Measurements from ENCODE around the gene AMN. TPM values are rescaled to one million over a fixed set of nuclear protein-coding genes. Genes with fewer than 3 reads are reported as not detected.

The AMN gene
- total RNA-seq, 1 experiment from 2014 or later: 5.6 TPM

DNA sequence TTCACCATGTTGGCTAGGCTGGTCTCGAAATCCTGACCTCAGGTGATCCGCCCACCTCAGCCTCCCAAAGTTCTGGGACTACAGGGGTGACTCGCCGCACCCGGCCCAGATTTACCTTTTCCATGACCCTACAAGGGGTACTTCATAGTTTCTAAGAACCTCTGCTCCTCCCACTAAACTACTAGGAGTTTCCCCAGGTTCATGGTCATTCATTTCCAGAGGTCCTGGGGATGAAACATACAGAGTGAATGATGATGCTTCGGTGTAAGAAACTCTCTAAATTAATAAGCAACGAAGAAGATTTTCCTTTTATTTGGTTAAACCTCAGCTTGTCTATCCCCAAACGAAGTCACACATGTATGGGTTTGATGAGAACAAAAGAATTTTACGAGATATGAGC, 56.9 kb downstream of the AMN start:
- no peak overlapping the region for H3K27ac ChIP-seq (ENCODE audit: low read depth, low read length, poor library complexity, severe bottlenecking)
- H3K27me3 ChIP-seq (replicated peaks; ENCODE audit: insufficient read depth, low read depth, low read length, poor library complexity): no peaks in the 10 kb centered on the region
- TF ChIP-seq EZH2 (IDR thresholded peaks at IDR 0.05; ENCODE audit: borderline replicate concordance, low read depth, low read length, poor library complexity, severe bottlenecking) (no peak), CTCF (conservative IDR thresholded peaks at IDR 0.05; ENCODE audit: low read depth, low read length) (no peak)
- ChIA-PET CTCF (no interaction called here), POLR2A (ENCODE audit: low non-redundant PET) (no interaction called here)
- no peaks in the 10 kb centered on the region for H3K9me3 ChIP-seq (ENCODE audit: low read depth, low read length, poor library complexity, severe bottlenecking)
- H3K4me1 ChIP-seq (ENCODE audit: insufficient read depth, low read length, poor library complexity, severe bottlenecking): no peaks in the 10 kb centered on the region
- BruUV-seq (replicated peaks): no TSS peak
- peaks cover 44% of the 10 kb centered on the region for H3K36me3 ChIP-seq (ENCODE audit: insufficient read depth, low read length, poor library complexity, severe bottlenecking)
- DNase-seq (ENCODE audit: low spot score): no peak
- intact Hi-C loops (cut with micrococcal nuclease; ENCODE audit: unreplicated experiment): no loop called here
- H3K4me3 ChIP-seq (ENCODE audit: low read depth, low read length, poor library complexity, severe bottlenecking): no peak overlapping the region

- POLR2A ChIA-PET (ENCODE audit: low non-redundant PET): no interaction called here
- H3K36me3 ChIP-seq (ENCODE audit: insufficient read depth, low read length, poor library complexity, severe bottlenecking): peaks cover 43% of the 10 kb centered on the region
- no peak overlapping the region for H3K4me3 ChIP-seq (ENCODE audit: low read depth, low read length, poor library complexity, severe bottlenecking)
- TF ChIP-seq EZH2 (IDR thresholded peaks at IDR 0.05; ENCODE audit: borderline replicate concordance, low read depth, low read length, poor library complexity, severe bottlenecking) (no peak), CTCF (conservative IDR thresholded peaks at IDR 0.05; ENCODE audit: low read depth, low read length) (no peak)
- H3K27me3 ChIP-seq (replicated peaks; ENCODE audit: insufficient read depth, low read depth, low read length, poor library complexity): no peaks in the 10 kb centered on the region
- CTCF ChIA-PET: no interaction called here
- H3K9me3 ChIP-seq (ENCODE audit: low read depth, low read length, poor library complexity, severe bottlenecking): no peaks in the 10 kb centered on the region
- BruUV-seq (replicated peaks): no TSS peak
- no peaks in the 10 kb centered on the region for H3K4me1 ChIP-seq (ENCODE audit: insufficient read depth, low read length, poor library complexity, severe bottlenecking)
- DNase-seq (ENCODE audit: low spot score): no peak
- H3K27ac ChIP-seq (ENCODE audit: low read depth, low read length, poor library complexity, severe bottlenecking): no peak overlapping the region
- intact Hi-C loops (cut with micrococcal nuclease; ENCODE audit: unreplicated experiment): no loop called here
Observed at GRCh38 chr14:102980409-102980810, 57.9 kb downstream of the AMN start.

Other genes starting within 250 kb of the AMN start
- 48.2 and 49.3 TPM in 2 replicates for gene TRAF3, start 145.2 kb upstream of the AMN start, total RNA-seq (2021)
- gene CDC42BPB, start 134.9 kb downstream of the AMN start, total RNA-seq (2021): 103 and 106 TPM in 2 replicates
- gene LBHD2, start 161.5 kb downstream of the AMN start, total RNA-seq (2021): 0.99 and 2.3 TPM in 2 replicates
- not detected in 2 replicates for gene EXOC3L4, start 172.1 kb downstream of the AMN start, total RNA-seq (2021)
- 5.5 and 7.0 TPM in 2 replicates for gene TNFAIP2, start 200.8 kb downstream of the AMN start, total RNA-seq (2021)

All from A673 (cell line).